Sciatic nerve (tissue), 2 donors: ENCODE measurements around the gene BLMH. TPM values are rescaled to one million over a fixed set of nuclear protein-coding genes. Genes with fewer than 3 reads are reported as not detected.
A peak's percentile ranks its signal among the peaks of the same experiment; 100 is the strongest.

Source experiments
- ATAC-seq: fragments of 200-7000 bp; cut with Tn5 transposase; one replicate; pipeline ENCODE4 v1.9.1; 2020; ENCODE audit warnings: mild to moderate bottlenecking, moderate library complexity
- DNase-seq: peaks from one replicate; pipeline ENCODE4 v3.0.0-alpha.2; 2020; ENCODE audit warnings: low spot score
- intact Hi-C: fragments of 100-400 bp; cut with DNase I; formaldehyde crosslinking; loops from one replicate; pipeline ENCODE4 v1.14.2; 2022
- total RNA-seq: library from RNA; stranded (reverse); fragmentation: NEBNext Ultra II Directional; extraction: Animal tissue kit (Norgen Biotek cat#: 25700); gene quantifications from one replicate; pipeline ENCODE4 v1.2.1, GENCODE V29; 2021
- donor health status: DM: no; HTN: no; CAD: no.
- donor health status: DM: no; HTN: no; CAD: no.

Gene BLMH
- total RNA-seq, 1 donor from 2014 or later = 31.3 TPM

DNA sequence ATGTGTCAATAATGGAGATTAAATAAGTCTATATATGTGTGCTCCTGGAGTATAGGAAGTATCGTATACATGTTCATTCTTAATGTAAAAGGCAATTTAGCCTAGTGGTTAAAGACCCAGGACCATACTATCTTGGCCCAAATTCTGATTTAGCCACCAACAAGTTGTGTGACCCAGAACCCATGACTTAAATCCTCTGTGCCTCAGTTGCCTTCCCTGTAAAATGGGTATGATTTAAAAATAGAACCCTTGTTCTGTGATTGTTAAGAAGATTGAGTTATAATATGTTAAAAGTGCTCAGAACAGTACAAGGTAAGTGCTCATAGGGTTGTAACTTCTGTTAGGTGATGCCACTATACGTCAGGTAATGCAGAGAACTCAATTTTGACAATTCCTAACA, 18.8 kb upstream of the BLMH start:
- intact Hi-C loops = no loop called here
- ATAC-seq (no peak), DNase-seq (no peak)

DNA sequence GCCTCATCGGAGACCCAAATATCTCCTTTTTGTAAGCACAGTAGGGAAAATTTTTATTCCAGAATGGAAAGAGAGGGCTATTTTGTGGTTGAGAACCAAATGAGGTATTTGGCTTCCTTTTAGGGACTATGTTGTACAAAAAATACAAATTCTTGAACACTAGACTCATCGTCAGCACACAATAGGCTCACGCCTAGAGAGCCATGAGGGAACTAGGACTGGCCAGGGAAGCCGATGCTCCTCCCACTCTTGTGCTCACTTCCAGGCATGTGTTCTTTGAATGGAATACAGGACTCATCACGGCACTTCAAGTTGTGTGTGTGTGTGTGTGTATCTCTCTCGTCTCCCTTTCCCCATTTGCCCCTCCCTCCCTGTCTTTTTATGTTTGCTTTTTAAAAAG, 17.8 kb upstream of the BLMH start:
- DNase-seq = no peak
- intact Hi-C loops = no loop called here
- ATAC-seq = no peak

DNA sequence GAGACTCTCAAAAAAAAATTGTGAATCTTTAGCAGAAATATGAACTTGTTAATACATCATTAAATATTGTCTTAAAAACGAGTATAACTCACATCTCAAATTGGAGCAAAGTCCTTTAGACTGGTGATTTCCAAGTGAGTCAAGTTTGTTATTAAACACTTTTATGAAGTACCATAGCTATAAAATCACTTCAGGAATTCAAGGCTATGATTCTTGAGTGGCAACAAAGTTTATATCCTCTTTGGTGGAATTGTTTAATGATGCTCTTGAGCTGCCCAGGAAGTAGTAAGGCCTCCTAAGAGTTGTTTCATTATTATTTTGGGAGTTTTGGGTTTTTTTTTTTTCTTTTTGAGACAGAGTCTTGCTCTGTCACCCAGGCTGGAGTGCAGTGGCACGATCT, 16.7 kb upstream of the BLMH start:
- DNase-seq = no peak
- intact Hi-C loops = no loop called here
- ATAC-seq = no peak

DNA sequence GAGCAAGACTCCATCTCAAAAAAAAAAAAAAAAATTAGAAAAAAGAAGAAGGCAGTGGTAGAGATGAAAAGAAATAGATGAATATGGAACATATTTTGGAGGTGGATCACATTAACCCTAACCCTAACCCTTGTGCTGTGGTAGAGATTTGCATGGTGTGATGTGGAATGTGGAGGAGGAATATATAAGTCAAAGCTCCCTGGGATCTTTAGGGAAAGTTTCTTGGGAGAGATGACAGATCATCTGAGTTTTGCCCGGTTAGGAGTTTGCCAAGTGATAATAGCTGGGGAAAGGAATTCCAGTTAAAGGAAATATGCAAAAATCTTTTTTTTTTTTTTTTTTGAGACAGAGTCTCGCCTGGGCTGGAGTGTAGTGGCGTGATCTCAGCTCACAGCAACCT, 13.0 kb upstream of the BLMH start:
- no peak for ATAC-seq
- intact Hi-C loops = no loop called here
- DNase-seq = no peak

DNA sequence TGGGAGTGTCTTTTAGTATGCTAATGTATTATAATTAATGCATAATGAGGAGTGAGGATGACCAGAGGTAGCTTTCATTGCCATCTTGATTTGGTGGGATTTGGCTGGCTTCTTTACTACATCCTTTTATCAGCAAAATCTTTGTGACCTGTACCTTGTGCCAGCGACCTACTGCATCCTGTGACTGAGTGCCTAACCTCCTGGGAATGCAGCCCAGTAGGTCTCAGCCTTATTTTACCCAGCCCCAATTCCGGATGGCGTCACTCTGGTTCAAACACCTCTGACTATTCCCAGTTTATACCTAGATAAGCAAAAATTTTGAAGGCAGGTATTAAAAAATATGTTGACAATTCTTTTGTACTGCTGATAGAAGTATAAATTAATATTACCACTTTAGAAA, 10.5 kb upstream of the BLMH start:
- DNase-seq (no peak), ATAC-seq (no peak)
- intact Hi-C loops = no loop called here

DNA sequence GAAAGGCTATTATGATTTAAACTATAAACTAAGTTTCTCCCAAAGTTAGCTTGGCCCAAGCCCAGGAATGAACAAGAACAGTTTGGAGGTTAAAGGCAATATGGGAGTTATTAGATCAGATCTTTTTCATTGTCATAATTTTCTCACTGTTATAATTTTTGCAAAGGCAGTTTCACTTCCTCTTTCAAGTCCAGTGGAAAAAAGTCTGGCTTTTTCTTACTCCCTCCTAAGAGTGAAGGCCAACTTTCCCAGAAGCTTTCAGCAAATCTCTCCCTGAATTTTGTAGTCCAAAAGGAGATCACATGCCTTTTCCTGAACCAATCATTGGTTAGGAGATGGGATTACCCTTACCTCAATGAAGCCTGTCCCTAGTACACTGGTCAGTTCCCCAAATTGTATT, 9.1 kb upstream of the BLMH start:
- ATAC-seq (no peak), DNase-seq (no peak)
- intact Hi-C loops = no loop called here

DNA sequence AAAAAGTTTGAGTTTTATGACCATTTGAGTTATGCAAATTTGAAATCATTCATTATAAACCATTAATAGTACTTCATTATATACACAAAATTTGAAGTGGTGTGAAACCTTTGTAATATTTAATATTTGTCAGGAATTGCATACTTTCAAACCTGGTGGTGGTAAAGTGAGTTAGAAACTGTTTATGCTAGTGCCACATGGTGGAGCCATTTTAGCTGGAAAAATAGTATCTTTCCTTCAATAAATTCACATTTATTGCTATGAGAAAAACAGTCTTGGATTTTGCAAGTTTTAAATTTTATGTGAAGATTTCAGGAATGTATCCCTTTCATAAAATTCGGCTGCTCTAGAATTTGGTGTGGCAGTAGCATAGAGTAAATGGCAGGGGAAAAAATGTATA, 7.3 kb upstream of the BLMH start:
- DNase-seq = no peak
- intact Hi-C loops = no loop called here

DNA sequence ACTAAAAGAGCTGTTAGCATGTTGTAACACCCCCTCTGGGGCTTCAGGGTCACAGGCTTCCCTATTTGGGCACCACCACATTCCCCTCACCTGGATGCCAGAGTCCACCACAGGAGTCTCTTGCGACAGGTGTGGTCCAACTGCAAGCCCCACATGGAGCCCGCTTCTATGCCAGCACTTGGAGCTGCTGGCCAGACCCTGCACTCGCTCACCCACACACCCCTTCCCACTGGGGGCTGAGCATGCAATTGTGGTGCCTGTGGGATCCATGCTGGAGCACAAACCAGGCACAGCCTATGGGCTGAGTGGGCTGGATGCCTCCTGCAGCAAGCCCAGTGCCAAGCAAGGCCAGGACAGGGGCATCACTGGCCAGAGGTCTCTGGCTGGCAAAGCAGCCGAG, 6.0 kb upstream of the BLMH start:
- DNase-seq (no peak), ATAC-seq (no peak)
- intact Hi-C loops = no loop called here

More for the DNA sequence above, 7.3 kb upstream of the BLMH start:
- no peak for ATAC-seq

DNA sequence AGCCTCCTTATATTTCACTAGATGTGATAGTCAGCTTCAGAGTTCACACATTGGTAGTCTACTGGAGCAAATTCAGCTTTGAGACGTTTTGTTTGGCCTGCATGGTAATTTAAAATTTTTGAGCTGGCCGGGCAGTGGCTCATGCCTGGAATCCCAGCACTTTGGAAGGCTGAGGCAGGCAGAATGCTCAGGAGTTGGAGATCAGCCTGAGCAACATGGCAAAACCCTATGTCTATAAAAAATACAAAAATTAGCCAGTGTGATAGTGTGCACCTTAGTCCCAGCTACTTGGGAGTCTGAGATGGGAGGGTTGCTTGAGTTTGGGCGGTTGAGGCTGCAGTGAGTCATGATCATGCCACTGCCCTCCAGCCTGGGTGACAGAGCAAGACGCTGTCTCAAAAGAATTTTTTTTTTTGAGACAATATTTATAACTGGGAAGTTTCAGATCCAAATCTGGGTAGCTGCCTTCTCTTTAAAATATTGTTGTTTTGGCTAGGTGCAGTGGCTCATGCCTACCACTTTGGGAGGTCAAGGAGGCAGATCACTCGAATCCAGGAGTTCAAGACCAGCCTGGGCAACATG, 4.8 kb upstream of the BLMH start:
- intact Hi-C loops = no loop called here
- DNase-seq (no peak), ATAC-seq (no peak)

DNA sequence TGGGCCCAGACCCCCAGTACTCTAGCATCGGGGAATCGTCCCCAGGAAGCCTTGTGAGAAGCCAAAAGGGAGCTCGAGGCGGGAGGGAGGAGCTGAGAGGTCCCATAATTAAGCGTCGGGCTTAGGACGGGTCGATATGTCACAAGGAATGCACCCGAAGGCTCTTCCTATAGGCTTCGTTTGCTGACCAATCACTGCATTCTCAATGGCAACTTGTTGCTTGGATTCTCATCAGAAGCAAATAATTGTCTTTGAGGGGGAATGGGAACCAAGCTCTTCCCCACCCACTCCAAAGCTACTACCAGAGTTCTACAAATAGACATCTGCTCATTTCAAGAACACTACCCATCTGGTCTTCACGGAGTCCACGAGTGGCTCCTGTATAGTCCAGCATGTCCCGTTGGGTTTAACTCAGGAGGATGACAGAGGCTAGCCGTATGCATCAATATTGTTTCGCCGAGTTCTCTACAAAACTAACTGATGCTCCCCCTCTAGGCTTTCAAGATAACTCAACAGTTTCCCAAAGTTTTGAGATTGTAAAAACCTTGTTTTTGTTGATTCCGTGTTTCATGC, 628 bp upstream of the BLMH start:
- peak; percentile 26 for ATAC-seq

DNA sequence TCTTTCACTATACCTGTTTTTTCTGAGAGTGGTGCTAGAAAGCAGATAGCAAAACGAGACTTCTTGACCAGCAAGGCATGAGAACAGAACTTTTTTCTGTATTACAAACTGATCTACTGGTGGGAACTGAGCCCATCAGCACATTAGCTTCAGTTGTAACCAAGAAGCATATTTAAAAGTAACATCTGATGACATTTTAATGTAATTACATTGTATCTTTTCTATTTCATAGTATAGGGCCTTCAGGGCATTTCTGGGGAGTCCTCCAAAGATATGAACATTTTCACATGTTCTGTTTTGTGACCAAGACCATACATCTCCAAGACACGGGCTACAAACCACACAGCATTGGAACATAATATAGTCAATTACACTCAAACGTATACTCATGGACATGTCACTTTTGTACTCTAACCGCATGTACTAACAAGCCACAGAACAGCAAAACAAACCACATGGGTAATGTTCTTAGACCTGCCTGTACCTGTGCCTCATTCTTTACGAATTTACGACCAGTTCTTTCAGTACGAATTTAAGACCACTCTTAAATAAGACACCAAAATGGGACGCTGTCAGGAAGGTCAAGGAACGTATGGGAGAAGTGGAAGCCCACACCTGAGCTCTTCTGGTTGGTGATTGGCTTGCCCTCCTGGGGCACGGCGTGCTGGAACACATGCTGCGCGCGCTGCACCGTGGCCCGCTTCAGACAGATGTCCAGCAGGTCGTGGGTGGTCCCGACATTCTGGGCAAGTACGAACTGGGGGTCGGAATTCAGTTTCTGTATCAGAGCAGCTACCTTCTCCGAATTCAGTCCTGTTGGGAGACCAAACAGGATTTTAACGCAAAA, 825 bp downstream of the BLMH start:
- intact Hi-C loops = no loop called here
- peak; percentile 50 for ATAC-seq
- DNase-seq = no peak

More for the DNA sequence above, 628 bp upstream of the BLMH start:
- DNase-seq = no peak
- intact Hi-C loops = no loop called here

DNA sequence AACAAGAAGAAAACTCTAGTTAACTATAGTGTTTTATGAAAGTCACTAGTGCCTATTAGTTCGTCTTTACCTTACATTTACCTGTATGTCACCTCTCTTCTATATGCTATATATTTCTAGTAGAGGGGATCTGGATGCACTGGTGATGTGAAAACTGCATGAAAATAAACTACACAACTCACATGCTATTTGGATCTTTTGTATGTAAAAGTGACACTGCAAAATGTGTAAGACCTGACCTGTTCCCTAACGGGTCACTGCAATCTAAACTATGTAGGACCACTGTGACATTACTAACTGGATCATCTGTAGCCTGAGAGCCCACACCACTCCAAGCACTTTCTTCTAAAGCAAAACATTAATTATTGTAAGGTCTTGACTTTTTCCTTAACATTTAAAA, 1.7 kb downstream of the BLMH start:
- DNase-seq = no peak
- no peak for ATAC-seq
- intact Hi-C loops = no loop called here

DNA sequence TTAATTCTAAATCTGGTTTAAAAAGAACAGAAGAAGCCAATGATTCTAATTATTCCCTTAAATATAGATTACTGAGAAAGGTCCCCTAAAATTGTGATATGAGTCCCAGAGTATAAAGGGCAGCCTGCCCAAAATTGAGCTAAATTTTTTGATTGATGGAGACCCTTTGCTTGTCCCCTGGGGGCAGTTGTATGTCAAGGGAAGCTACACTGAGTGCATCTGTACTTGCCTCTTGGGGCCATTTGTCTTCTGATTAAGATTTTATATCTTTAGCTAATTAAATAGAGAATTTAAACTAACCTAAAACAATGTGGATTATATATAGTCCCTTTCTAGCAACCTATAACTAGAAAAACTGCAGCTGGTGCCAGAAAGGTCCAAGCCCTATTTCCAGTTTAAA, 12.6 kb downstream of the BLMH start:
- DNase-seq = no peak
- intact Hi-C loops = no loop called here
- ATAC-seq = no peak

DNA sequence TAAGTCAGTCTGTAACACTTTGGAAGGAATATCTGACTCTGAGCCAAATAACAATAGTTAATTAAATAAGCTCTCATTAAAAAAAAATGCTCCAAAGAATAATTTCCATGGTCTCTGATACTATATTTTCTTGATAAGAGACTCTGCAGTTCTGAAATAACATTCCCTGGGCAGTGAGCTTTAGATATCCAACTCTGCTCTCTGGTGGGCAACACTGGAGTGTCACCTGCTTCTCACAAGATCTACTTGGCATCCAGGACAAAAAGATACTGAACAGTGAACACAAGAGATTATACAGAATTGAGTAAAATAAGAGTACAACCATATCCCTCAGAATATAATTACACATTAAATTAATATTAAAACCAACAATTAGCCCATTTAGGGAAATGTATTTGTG, 13.7 kb downstream of the BLMH start:
- intact Hi-C loops = no loop called here
- no peak for DNase-seq
- peak; percentile 44 for ATAC-seq

DNA sequence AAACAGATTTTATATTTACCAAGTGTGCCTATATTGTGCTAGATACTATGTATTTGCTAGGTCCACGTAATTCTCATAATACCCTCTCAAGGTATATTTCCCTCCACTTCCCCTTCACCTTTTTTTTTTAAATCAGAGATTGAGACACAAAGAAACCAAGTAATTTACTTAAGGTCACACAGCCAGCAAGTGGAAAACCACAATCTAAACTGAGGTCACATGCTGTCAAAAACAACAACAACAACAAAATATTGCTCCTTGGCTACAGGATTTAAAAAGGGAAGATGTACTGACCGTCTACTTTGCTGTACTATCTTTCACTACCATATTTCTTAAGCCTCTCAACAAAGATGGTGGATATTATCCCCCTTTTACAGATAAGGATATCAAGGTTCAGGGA, 15.8 kb downstream of the BLMH start:
- intact Hi-C loops = no loop called here
- DNase-seq (no peak), ATAC-seq (no peak)

DNA sequence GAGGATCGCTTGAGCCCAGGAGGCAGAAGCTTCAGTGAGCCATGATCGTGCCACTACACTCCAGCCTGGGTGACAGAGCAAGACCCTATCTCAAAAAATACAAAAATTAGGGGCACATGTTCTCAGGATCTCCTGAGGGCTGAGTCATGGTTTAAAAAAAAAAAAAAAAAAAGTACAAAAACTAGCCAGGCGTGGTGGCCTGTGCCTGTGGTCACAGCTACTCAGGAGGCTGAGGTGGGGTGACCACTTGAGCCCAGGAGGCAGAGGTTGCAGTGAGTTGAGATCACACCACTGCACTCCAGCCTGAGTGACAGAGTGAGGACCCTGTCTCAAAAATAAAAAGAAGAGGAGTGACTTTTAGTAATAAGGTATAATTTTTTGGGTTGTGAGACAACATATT, 16.9 kb downstream of the BLMH start:
- ATAC-seq = no peak
- DNase-seq = no peak
- intact Hi-C loops = no loop called here

DNA sequence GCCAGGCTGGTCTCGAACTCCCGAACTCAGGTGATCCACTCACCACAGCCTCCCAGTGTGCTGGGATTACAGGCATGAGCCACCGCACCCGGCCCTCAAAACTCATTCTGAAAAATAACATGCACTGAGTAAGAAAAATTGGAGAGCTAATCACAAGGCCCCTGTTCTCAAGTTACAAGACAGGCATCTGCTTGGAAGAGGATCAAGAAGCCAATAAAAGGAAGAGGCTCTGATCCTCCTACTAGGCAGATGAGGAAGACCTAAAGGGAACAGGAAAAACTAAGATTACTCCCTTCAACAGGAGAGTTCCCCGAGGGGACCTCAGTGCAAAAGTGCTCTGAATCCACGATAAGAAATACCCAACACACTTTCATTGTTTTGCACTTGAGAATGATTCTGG, 18.4 kb downstream of the BLMH start:
- intact Hi-C loops = no loop called here
- ATAC-seq (no peak), DNase-seq (no peak)

DNA sequence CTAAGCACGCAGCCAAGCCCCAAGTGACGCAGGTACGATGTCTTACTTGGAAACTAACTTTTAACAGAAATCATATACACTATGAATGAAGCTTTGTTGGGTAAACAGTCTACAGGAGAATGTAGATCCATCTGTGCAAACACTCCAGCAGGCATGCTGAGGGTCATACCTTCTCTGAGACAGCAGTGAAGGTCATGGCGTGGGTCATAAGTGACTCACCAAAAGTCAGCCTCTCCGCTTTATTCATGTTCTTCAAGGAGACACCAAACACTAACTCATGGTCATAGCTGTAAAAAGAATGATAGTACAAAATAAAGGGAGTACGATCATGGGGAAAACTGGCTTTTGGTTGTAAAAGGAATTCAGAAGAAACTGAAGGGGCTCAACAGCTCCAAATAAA, 20.6 kb downstream of the BLMH start:
- intact Hi-C loops = no loop called here
- DNase-seq (no peak), ATAC-seq (no peak)

DNA sequence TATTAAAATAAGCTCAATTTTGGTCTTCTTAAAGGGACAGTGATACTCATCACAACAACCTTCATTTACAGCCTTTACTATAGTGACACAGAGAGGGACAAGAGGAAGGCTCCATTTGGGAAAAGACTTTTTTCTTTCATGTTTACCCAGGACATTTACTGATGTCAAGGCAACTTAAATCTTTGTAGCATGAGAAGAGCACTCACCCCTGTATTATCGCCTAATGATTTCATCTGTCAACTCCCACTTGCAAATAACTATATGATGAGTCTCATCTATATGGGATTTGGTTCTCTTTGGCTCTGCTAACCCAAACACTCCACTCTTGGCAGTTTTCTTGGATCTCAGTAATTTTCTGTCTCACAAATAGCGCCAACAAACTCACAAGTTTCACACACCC, 24.1 kb downstream of the BLMH start:
- intact Hi-C loops = no loop called here
- no peak for ATAC-seq
- DNase-seq = no peak

DNA sequence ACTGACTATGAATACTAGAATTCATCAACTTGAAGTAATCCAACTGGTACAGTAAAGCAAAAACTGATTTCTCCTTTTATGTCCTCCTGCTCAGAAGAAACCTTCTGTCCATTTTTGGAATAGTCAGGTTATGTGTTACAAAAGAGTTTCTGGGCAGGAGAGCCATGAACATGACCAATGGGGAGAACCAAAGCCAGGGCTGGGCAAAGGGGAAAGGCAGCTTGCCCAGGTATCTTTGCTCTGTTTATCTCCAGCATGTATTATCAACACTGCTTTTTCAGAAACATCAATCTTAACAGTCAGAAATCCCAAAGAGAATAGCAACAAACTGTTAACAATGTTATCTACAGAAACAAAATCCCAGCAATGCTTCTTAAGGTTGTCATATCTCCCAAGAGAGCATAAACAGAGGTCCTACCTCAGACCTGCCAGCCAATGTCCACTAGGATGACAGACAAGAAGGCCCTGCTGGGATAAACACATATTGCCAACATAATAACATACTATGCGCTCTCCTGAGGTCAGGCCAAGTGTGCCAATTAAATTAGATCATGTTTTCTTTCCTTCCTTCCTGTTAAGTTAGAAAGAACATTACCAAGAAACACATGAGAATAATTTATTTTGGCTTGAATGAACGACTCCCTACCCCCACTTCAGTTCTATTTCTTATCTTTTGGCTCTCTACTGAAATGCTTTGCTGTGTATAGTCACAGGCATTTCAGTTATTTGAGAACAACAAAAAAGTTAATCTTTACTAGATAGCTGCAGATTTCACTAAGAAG, 28.0 kb downstream of the BLMH start:
- intact Hi-C loops = no loop called here
- DNase-seq = no peak
- no peak for ATAC-seq
